ENCODE measurements around the gene CLEC2L. TPM values are rescaled to one million over a fixed set of nuclear protein-coding genes. Genes with fewer than 3 reads are reported as not detected.

CLEC2L gene
- total RNA-seq (2022; extraction: Qiagen RNA extraction): 0.09 to 0.16 TPM (median 0.16 TPM) in 3 of 5 replicates, not detected in the others

DNA sequence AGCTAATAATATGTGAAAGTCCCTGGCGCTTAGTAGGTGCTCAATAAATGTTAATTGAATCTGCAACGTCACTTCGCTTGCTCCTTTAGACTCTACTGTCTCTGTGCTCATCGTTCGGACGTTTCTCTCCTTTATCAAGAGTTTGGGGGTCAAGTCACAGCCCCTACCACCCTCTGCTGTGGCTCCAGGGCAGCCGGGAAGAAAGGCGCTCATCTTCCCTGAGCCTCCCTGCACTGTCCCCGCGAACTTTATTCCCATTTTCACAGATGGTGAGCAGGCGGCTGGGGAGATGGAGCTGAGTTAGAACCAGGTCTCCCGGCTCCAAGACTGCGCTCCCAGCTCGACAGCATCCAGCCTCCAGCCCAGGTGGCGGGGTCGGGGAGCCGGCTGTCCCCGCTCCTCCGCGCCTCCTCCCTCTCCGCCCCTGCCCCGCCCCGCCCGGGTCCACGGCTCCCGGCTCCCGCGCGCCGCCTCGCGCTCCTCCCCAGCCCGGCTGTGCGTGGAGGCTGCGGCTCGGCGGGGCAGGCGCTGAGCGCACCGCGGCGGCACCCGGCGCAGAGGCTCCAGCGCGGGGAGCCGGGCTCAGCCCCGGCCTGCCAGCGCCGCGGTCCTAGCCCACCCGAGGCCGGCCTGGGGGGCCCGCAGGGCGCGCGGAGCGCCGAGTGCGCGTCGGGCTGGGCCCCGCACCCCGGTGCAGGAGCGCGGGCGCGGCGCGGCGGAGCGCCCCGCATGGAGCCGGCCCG, at the start of gene CLEC2L:
Gene CLEC2L, plus strand, starts transcription at position 487 of the 743 bp plus-strand sequence. Its CDS starts 243 bp downstream, at position 730.

Other genes starting within 250 kb of the CLEC2L start
- gene FMC1, start 182.3 kb upstream of the CLEC2L start, total RNA-seq (2022; extraction: Qiagen RNA extraction): 13.2 to 43.3 TPM (median 31.6 TPM) in 5 replicates
- gene LUC7L2, start 163.8 kb upstream of the CLEC2L start, total RNA-seq (2022; extraction: Qiagen RNA extraction): 34.9 to 44.6 TPM (median 37.5 TPM) in 5 replicates
- 0.71 to 1.1 TPM (median 0.93 TPM) in 5 replicates for gene KLRG2, start 40.0 kb upstream of the CLEC2L start, total RNA-seq (2022; extraction: Qiagen RNA extraction)